Panc1 (cell line): ENCODE measurements around the gene GREB1L. TPM values are rescaled to one million over a fixed set of nuclear protein-coding genes. Genes with fewer than 3 reads are reported as not detected.
"Not testable (repeated sequence)": the region's sequence is repeated elsewhere in the genome, so short reads cannot be mapped to it uniquely, and the experiment has no call there.

Experiments used
- ATAC-seq: fragments of 200-7000 bp; cut with Tn5 transposase; 2 replicates; pipeline ENCODE4 v1.9.1; 2020; ENCODE audit warnings: mild to moderate bottlenecking, moderate library complexity
- BruUV-seq: library from RNA; stranded (reverse); fragments of 400-500 nt; replicated peaks from 2 replicates; lab custom pipeline; 2021; lab: Mats Ljungman, UMichigan
- CTCF ChIA-PET: fragments of 300-600 bp; sonication (Branson Sonifier 250); formaldehyde crosslinking; loops from one replicate; lab custom pipeline; 2022; ENCODE audit warnings: antibody characterized with exemption; lab: Charles Lee
- POLR2A ChIA-PET: fragments of 300-600 bp; sonication (Branson Sonifier 250); formaldehyde crosslinking; loops from one replicate; lab custom pipeline; 2022; ENCODE audit warnings: antibody characterized with exemption; lab: Charles Lee
- DNase-seq: peaks from one replicate; pipeline ENCODE4 v3.0.0-alpha.2; 2010; ENCODE audit warnings: low read depth, low spot score
- H3K27ac ChIP-seq: 2 replicates; pipeline ENCODE4 v1.5.1; 2011; ENCODE audit warnings: mild to moderate bottlenecking, low read length, inconsistent platforms
- H3K27me3 ChIP-seq: fragments of 200-500 bp; sonication (Bioruptor generic); 2 replicates; pipeline ENCODE4 v1.6.0; 2014; ENCODE audit warnings: low read length, inconsistent platforms; ENCODE audit not compliant: control insufficient read depth, insufficient read depth
- H3K36me3 ChIP-seq: fragments of 200-500 bp; sonication (Bioruptor generic); 2 replicates; pipeline ENCODE4 v1.5.1; 2014; ENCODE audit warnings: inconsistent platforms, mild to moderate bottlenecking, low read length, moderate library complexity; ENCODE audit not compliant: control insufficient read depth, insufficient read depth
- H3K4me1 ChIP-seq: 2 replicates; pipeline ENCODE4 v1.5.1; 2011; ENCODE audit warnings: inconsistent platforms, mild to moderate bottlenecking, low read length, moderate library complexity; ENCODE audit not compliant: control insufficient read depth, insufficient read depth
- H3K4me3 ChIP-seq, 2 experiments: 2 replicates each; pipeline ENCODE4 v1.5.1; 2011 to 2012; ENCODE audit warnings: low read depth in 2 of 2, low read length in 2 of 2, mild to moderate bottlenecking in 2 of 2, inconsistent platforms in 1 of 2, moderate library complexity in 1 of 2
- H3K9me3 ChIP-seq: fragments of 200-500 bp; sonication (Bioruptor generic); 2 replicates; pipeline ENCODE4 v1.5.1; 2014; ENCODE audit warnings: low read depth, mild to moderate bottlenecking, inconsistent platforms, low read length, moderate library complexity; ENCODE audit not compliant: control insufficient read depth, insufficient read depth
- POLR2AphosphoS5 ChIP-seq: IDR thresholded peaks from 2 replicates; pipeline ENCODE4 v1.6.1; 2012; ENCODE audit warnings: mild to moderate bottlenecking, low read depth, low read length, moderate library complexity
- SIN3A ChIP-seq: IDR thresholded peaks from 2 replicates; pipeline ENCODE4 v1.6.1; 2012; ENCODE audit warnings: low read depth, mild to moderate bottlenecking, low read length, moderate library complexity, borderline replicate concordance; ENCODE audit not compliant: insufficient read depth
- TCF7L2 ChIP-seq: IDR thresholded peaks from 2 replicates; pipeline ENCODE4 v1.6.1; 2011; ENCODE audit warnings: mild to moderate bottlenecking, low read depth, low read length, inconsistent platforms
- in situ Hi-C: cut with HindIII; loops from 2 replicates; pipeline ENCODE4 v1.10.0; 2016; ENCODE audit warnings: low sequenced_read_pairs, low pct_unique_long_range_greater_than_20kb
- intact Hi-C: fragments of 100-400 bp; cut with micrococcal nuclease; formaldehyde crosslinking; loops from one replicate; pipeline ENCODE4 v1.10.0; 2022; ENCODE audit not compliant: unreplicated experiment
- total RNA-seq: library from RNA; stranded (reverse); gene quantifications from one replicate; pipeline ENCODE4 v1.2.1, GENCODE V29; 2021; ENCODE audit not compliant: unreplicated experiment
- TF ChIP-seq, protein P1 (sequence below), 2 experiments: IDR thresholded peaks; 2 replicates each; pipeline ENCODE4 v1.6.1; 2011 to 2012; ENCODE audit warnings: low read depth in 2 of 2, control low read depth in 1 of 2, low read length in 1 of 2, mild to moderate bottlenecking in 1 of 2, moderate library complexity in 1 of 2; ENCODE audit not compliant: insufficient read depth in 1 of 2
- TF ChIP-seq, protein P2 (sequence below): fragments of 450-650 bp; IDR thresholded peaks from 2 replicates; pipeline ENCODE4 v1.5.1; 2017; ENCODE audit warnings: mild to moderate bottlenecking

GREB1L gene
- total RNA-seq, 1 experiment from 2014 or later = 11.0 TPM

DNA sequence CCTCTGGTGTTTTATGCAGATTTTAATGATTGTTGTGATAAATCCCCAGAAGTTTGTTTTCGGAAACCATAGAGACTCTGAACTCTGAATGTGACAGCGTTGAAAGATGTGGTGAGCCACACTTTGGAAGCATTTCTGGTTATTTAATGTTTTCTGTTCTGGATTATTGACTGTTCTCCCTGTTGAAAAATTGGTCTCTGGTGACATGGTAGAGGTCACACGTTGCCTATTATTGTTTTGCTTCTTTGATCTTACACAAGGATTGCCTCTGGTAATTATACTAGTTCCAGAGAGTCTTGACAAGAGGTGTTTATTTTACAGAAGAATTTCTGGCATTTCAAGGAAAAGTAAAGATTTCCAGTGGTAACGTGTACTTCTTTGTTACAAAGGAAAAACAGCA lies 127.1 kb downstream of the GREB1L start:
- no peaks in the 10 kb centered on the region for H3K9me3 ChIP-seq
- intact Hi-C loops = no loop called here
- no TSS peak for BruUV-seq
- TF ChIP-seq POLR2AphosphoS5 (no peak), TCF7L2 (no peak), SIN3A (no peak)
- TF ChIP-seq, protein P1, sequence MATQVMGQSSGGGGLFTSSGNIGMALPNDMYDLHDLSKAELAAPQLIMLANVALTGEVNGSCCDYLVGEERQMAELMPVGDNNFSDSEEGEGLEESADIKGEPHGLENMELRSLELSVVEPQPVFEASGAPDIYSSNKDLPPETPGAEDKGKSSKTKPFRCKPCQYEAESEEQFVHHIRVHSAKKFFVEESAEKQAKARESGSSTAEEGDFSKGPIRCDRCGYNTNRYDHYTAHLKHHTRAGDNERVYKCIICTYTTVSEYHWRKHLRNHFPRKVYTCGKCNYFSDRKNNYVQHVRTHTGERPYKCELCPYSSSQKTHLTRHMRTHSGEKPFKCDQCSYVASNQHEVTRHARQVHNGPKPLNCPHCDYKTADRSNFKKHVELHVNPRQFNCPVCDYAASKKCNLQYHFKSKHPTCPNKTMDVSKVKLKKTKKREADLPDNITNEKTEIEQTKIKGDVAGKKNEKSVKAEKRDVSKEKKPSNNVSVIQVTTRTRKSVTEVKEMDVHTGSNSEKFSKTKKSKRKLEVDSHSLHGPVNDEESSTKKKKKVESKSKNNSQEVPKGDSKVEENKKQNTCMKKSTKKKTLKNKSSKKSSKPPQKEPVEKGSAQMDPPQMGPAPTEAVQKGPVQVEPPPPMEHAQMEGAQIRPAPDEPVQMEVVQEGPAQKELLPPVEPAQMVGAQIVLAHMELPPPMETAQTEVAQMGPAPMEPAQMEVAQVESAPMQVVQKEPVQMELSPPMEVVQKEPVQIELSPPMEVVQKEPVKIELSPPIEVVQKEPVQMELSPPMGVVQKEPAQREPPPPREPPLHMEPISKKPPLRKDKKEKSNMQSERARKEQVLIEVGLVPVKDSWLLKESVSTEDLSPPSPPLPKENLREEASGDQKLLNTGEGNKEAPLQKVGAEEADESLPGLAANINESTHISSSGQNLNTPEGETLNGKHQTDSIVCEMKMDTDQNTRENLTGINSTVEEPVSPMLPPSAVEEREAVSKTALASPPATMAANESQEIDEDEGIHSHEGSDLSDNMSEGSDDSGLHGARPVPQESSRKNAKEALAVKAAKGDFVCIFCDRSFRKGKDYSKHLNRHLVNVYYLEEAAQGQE (IDR thresholded peaks at IDR 0.05; ENCODE audit: insufficient read depth in 1 of 2, low read depth in 2 of 2, low read length in 1 of 2) = no peak
- TF ChIP-seq, protein P2, sequence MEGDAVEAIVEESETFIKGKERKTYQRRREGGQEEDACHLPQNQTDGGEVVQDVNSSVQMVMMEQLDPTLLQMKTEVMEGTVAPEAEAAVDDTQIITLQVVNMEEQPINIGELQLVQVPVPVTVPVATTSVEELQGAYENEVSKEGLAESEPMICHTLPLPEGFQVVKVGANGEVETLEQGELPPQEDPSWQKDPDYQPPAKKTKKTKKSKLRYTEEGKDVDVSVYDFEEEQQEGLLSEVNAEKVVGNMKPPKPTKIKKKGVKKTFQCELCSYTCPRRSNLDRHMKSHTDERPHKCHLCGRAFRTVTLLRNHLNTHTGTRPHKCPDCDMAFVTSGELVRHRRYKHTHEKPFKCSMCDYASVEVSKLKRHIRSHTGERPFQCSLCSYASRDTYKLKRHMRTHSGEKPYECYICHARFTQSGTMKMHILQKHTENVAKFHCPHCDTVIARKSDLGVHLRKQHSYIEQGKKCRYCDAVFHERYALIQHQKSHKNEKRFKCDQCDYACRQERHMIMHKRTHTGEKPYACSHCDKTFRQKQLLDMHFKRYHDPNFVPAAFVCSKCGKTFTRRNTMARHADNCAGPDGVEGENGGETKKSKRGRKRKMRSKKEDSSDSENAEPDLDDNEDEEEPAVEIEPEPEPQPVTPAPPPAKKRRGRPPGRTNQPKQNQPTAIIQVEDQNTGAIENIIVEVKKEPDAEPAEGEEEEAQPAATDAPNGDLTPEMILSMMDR = no peak
- H3K27me3 ChIP-seq = no peaks in the 10 kb centered on the region
- ChIA-PET POLR2A (no interaction called here), CTCF (no interaction called here)
- no peaks in the 10 kb centered on the region; the same call in 1 of the 2 replicates for H3K4me1 ChIP-seq
- in situ Hi-C loops = no loop called here
- ATAC-seq (no peak), DNase-seq (no peak)
- H3K4me3 ChIP-seq = no peak overlapping the region
- no peaks in the 10 kb centered on the region for H3K36me3 ChIP-seq
- H3K27ac ChIP-seq = no peak overlapping the region

- H3K36me3 ChIP-seq, H3K27ac ChIP-seq, BruUV-seq, CTCF ChIA-PET, H3K27me3 ChIP-seq, in situ Hi-C loops, ATAC-seq, intact Hi-C loops, DNase-seq, H3K4me1 ChIP-seq, H3K9me3 ChIP-seq, H3K4me3 ChIP-seq, POLR2A ChIA-PET: not testable (repeated sequence)
These were observed 127.6 kb downstream of the GREB1L start for GRCh38 chr18:21369597-21369996.

DNA sequence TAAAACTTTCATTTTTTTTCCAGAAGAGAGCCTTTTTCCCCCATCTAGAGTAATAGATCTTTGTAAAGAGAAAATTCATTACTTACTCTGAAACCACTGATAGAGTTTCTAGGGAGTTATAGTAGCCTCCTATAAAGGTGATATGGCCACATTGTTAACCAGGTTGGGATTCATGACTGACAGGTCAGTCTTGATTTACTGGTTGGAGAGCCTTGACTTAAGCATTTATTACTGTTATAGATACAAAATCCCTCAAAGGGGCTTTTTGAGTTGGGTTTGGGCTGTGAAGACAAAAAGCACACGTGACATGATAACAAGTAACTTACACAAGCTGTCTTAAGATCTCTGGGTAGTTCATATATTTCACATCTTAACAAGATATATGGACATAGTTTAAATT lies 141.0 kb downstream of the GREB1L start:
- no TSS peak for BruUV-seq
- Histone ChIP-seq H3K36me3 (no peaks in the 10 kb centered on the region), H3K4me1 (no peaks in the 10 kb centered on the region), H3K27ac (no peak overlapping the region), H3K9me3 (no peaks in the 10 kb centered on the region), H3K27me3 (no peaks in the 10 kb centered on the region), H3K4me3 (no peak overlapping the region)
- TF ChIP-seq SIN3A (no peak), TCF7L2 (no peak), POLR2AphosphoS5 (no peak)
- TF ChIP-seq, protein P1 (IDR thresholded peaks at IDR 0.05; ENCODE audit: insufficient read depth in 1 of 2, low read depth in 2 of 2, low read length in 1 of 2) = no peak
- TF ChIP-seq, protein P2 = no peak
- intact Hi-C loops = no loop called here
- DNase-seq (no peak), ATAC-seq (no peak)
- POLR2A ChIA-PET = no interaction called here
- CTCF ChIA-PET = no interaction called here
- in situ Hi-C loops = no loop called here
